Fibroblast of skin of right biceps (primary cell): ENCODE results near the gene LRRTM4.

Experiments
- DNase-seq: peaks from one replicate; pipeline ENCODE4 v3.0.0-alpha.2; 2013

Gene LRRTM4

DNA sequence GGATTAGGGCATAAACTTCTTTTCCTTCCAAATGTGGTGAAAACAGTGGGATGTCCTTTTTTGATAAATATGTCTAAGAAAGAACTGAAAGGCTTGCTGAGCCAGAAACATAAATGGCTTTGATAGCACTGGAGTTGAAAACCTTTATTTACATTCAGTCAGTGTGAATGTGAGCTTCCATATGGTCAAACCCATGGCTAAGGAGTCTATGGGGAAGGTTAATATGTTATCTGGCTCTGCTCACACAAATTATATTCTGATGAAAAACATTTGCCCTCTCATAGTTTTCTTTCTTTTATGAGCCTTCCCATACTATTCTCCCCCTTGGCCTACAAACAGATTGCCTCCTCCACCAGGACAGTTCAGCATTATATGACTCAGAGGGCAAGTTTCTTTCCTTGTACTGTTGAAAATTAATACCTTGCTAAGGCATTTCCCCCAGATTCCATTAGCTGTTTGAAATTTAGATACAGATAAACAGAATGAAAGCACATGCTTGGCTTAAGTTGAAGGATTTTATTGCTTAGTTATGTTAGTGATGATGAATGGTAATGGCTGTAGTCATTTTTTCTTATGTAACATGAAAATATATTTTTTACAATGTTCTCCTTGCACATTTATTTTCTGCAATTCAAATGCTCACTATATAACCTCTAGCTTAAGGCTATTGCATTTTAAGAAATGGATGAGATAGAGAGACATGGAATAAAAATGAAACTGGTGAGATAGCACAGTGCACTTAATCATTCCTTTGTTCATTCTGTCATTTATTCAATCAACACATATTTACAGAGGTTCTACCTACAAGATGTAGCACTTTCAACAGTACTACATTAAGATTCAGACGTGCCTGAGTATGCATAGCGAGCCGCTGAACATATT is 544.1 kb downstream of the LRRTM4 start:
- DNase-seq, result no peak

DNA sequence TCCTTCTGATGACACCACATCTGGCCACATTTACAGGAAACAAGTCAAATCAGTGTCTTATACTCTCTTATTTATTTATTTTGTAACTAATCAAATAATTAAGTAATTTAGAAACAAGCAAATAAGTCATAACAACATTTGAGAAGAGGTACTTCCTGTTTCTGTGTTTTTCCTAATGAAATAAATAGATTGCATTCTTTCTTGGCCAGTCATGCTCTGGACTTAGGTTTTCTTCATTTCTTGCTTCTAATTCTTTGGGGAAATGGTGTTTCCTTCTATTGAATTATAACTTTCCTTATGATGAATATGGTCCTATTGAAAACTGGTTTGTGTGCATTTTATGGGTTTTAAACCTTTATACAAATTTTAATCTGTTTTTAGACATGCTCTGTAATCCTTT is 546.4 kb downstream of the LRRTM4 start:
- DNase-seq, result no peak

- DNase-seq, result no peak
Observed at GRCh38 chr2:76973610-76974009, 548.6 kb downstream of the LRRTM4 start.

DNA sequence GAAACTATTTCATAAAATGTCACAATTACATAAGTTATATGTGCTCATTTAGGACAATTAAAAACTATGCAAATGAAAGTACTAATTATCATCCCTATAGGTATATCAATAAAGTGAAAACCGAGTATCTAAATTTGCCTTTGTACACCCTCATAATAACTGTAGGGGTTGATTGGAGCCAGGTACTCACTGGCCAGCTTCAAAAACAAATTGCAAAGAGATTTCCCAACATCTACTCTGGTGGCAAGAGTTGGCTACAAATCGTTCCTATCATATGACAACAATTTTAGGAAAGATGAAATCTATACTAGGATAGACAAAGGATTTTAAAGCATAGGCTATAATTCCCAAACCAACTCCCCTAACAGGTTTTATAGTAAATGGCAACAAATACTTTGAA is 556.4 kb downstream of the LRRTM4 start:
- no peak for DNase-seq

GRCh38 chr2:76958749-76959148 is 563.4 kb downstream of the LRRTM4 start:
- no peak for DNase-seq

DNA sequence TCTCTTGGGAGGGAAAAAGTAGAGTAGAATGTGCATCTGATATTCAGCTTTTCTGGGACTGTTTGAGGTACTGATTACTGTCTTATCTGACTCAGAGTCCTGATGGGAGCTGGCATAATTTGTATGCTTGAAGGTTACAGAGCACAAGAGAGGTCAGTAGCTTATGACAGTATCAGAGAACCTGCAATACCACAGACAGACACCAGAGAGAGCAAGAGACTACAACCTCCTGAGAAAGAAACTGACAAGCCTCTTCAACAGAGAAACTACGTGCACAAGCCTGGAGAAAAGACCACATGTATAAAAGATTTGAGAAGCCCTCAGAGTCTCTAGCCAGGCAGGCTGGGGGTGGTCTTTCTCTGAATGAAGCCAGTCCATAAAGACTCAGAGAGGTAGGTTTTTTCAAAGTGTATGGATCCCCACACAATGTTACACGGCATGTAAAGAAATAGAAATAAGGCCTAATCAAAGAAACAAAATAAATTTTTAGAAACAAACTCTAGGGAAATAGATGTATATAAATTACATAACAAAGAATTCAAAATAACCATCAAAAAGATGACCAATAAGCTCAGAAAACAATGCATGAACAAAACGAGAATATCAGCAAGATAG is 568.3 kb downstream of the LRRTM4 start:
- DNase-seq, result peak; percentile 27

DNA sequence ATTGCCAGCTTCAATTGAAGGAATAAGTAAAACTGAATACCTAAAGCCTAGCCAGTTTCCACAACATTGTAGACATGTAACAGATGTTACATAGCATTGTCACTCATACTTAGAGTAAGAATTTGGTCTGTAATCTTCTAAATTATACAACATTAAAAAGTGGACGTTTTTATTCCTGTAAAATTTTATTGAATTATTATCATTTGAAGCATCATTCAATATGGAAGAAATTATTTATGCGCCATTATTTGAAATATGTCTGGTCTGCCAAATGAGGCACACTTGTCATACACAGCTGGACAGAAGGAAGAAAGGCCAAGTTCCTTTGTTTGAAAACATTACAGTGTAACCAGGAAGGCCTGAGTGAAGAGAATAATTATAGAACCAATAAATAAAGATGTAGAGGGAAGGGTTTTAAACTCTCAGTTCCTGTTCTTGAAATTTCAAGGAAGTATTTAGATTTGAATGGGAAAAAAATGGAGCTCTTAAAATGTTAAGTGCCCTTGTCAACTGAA is 575.5 kb downstream of the LRRTM4 start:
- DNase-seq, result no peak

GRCh38 chr2:76940559-76940958 is 581.6 kb downstream of the LRRTM4 start:
- no peak for DNase-seq

DNA sequence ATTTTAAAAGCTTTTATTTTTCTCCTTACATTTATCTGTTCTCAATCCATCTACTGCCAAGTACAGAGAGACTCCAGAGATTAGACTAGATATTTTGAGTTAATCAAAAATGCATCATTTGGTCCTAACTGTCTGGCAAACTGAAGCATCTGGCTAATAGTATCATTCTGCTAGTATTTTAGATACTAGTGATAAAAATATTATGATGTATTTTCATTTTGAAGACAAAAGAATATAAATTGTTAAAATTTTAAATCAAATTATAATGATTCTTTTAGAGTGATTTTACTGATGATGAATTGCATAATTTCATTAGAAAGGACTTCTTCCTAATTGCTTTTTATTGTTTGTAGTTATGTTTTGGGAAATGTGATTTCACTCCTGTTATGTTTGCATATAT is 584.0 kb downstream of the LRRTM4 start:
- DNase-seq, result no peak

- DNase-seq, result no peak
Observed at GRCh38 chr2:76932550-76932949, 589.6 kb downstream of the LRRTM4 start.

GRCh38 chr2:76930056-76930744 is 592.0 kb downstream of the LRRTM4 start:
- DNase-seq, result no peak

GRCh38 chr2:76928026-76928425 is 594.1 kb downstream of the LRRTM4 start:
- no peak for DNase-seq

DNA sequence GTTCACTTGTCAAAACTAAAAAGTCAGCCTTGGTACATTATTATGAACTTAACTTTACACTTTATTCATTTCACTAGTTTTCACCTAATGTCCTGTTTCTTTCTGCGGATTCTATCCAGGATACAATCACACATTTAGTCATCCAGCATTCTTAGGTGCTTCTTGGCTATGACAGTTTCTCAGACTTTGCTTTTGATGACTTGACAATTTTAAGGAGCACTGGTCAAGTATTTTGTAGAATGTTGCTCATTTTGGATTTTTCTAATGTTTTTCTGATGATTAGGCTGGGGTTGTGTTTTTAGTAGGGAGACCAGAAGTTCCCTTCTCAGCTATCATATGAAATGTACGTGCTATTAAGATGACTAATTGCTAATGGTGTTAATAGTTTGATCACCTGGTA is 601.2 kb downstream of the LRRTM4 start:
- no peak for DNase-seq

GRCh38 chr2:76895469-76895868 is 626.7 kb downstream of the LRRTM4 start:
- no peak for DNase-seq

DNA sequence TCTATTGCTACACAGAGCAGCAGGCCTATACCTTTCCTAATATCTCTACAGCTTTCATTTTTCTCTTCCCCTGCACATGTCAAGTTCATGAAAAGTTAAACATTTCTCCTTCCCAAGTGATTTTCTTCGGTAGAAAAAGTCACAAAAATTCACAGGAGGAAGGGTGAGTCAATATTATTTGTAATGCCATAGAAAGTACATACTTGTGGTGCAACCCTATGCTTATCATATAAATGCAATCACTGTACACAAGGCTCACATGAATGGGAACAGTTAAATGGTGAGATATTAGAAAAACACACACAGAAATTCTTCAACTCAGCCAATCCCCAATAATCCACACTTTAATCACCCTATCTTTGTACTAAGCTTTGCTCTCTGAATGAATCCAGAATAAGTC is 651.6 kb downstream of the LRRTM4 start:
- DNase-seq, result no peak

DNA sequence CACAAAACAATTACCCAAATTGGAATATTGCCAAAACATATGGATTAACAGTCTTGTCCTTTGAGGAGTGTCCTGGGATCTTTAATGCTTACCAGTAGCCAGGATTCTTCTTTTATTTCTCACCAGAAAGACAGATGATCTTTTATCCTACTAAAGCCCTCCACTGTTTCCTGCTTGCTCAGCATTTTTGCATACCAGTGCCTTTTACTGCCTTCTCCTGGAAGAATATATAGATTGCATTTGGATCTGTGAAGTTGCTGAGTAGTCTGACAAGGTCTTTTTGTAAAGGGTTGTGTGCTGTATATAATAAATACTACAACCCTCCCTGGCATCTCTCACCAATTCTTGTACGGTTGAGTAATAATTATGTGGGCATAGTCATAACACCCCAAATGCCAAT is 652.2 kb downstream of the LRRTM4 start:
- no peak for DNase-seq

GRCh38 chr2:76867854-76868253 is 654.3 kb downstream of the LRRTM4 start:
- DNase-seq, result peak; percentile 55

DNA sequence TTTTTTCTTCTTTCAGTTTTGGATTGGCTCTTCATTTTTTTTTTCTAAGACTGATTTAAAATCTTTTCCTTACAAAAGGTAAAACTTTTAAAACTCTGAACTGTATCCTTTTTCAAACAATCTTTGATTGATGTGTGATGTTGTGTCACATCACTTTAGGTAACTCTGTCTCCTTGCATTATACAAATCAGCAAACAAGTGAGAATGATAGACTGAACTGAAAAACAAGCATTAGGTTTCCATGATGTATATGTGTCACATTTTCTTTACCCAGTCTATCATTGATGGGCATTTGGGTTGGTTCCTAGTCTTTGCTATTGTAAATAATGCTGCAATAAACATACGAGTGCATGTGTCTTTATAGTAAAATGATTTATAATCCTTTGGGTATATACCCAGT is 655.7 kb downstream of the LRRTM4 start:
- no peak for DNase-seq

GRCh38 chr2:76862901-76863300 is 659.3 kb downstream of the LRRTM4 start:
- no peak for DNase-seq

GRCh38 chr2:76861708-76862107 is 660.5 kb downstream of the LRRTM4 start:
- peak; percentile 6 for DNase-seq

GRCh38 chr2:76851000-76851399 is 671.2 kb downstream of the LRRTM4 start:
- no peak for DNase-seq

- DNase-seq, result no peak
Observed at GRCh38 chr2:76849086-76849485, 673.1 kb downstream of the LRRTM4 start.

- DNase-seq, result no peak
Observed at GRCh38 chr2:76839826-76840225, 682.4 kb downstream of the LRRTM4 start.
